ENCODE measurements around the gene TSPAN18.

- TF ChIP-seq POLR2A (IDR thresholded peaks at IDR 0.05) (no peak), CTCF (IDR thresholded peaks at IDR 0.05) (no peak)
Measured at GRCh38 chr11:44833877-44834452, 107.2 kb downstream of the TSPAN18 start.
